HG03460 (cell line): ENCODE results near the gene SMIM1.
"Not testable (repeated sequence)": the region's sequence is repeated elsewhere in the genome, so short reads cannot be mapped to it uniquely, and the experiment has no call there.

Experiments used
- ATAC-seq: cut with Tn5 transposase; IDR thresholded peaks from one replicate; pipeline ENCODE4 v1.9.1; 2021; ENCODE audit not compliant: unreplicated experiment

Gene SMIM1

DNA sequence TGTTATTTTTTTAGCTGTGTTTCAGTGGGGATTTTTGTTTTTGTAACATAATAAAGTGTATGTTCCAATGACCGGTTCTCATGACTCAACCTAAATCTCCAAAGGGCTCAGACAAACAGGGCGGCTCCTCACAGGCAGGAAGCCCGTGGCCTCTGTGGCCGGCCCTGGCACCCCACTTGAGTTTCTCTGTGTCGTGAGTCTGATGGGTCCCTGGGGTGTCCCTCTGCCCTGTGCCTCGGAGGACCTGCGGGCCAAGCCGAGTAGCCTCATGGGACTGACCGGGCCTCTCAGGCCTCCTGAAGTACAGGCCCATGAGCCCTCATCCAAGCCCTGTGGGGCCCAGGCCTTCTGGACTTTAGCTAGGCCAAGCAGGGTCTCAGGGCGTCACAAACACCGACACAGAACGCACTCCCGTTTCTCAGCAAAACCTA lies 36.4 kb upstream of the SMIM1 start:
- ATAC-seq: no peak

- ATAC-seq: no peak
Observed at GRCh38 chr1:3736708-3737107, 35.8 kb upstream of the SMIM1 start.

DNA sequence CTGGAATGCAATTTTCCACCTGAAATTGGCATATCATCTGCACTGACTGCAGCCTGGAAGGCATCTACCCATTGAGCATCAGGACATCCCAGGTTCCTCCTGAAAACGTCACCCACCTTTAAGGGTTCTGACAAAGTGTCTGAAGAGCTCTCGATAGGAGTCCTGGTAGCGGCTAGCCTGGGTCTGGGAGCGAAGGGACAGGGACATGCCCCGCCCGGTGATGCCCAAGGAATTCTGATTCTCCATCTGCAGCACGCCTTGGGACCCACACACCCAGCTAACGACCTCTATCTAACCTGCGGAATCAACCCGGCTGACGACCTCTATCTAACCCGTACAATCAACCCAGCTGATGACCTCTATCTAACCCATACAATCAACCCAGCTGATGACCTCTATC lies 33.6 kb upstream of the SMIM1 start:
- ATAC-seq: no peak

GRCh38 chr1:3740042-3740441 lies 32.5 kb upstream of the SMIM1 start:
- no peak for ATAC-seq

DNA sequence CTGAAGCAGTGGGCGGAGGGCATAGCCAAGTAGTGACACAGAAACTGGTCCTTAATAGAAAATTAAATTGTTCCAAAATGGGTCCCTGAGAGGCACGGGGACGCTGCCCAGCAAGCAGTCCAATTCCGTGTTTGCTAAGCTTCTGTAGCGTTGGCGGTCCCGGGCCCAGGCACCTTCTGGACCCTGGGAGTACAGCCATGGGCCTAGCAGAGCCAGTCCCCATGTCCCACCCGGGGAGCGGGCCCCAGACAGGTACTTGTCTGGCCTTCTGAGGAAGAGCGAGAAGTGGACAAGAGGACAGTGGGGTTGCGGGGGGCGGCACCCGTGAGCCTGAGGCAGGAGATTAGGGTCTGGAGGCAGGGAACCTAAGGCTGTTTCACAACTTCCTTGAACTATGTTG lies 31.8 kb upstream of the SMIM1 start:
- no peak for ATAC-seq

DNA sequence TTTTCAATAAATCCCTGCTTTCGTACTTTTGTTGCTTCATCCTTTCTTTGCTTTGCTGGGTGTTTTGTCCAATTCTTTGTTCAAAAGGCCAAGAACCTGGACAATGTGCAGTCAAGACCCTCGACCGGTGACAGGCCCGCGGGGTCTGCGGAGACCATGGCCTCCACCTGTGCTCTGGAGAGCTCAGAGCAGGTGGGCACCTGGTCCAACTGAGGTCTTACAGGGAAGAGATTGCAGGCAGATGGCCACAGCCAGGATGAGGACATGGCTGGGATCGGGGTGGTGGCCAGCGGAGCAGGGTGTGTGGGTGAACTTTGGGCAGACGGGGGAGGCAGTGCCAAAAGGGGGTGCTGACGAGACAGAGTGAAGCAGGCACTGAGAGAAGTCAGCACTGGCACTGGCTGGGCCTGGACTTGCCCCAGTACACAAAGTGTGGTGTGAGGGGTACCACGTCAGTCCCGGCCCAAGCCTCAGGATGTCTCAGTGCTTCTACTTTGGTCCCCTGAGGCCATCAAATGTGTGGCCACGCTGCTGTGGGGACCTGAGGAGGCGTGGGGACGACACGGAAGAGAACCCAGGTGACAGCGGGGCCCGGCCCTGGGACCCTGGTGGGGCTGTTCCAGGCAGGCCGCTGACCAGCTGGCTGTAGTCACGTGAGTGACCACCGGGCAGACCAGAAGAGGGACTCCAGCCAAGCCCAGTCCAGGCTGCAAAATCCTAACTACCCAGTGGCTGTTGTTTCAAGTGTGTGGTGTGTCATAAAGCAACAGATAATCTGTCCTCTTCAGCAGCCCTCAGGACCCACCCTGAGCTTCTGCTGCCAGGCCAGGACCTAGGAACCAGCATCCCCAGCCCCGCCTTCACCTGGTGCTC lies 30.7 kb upstream of the SMIM1 start:
- no peak for ATAC-seq

DNA sequence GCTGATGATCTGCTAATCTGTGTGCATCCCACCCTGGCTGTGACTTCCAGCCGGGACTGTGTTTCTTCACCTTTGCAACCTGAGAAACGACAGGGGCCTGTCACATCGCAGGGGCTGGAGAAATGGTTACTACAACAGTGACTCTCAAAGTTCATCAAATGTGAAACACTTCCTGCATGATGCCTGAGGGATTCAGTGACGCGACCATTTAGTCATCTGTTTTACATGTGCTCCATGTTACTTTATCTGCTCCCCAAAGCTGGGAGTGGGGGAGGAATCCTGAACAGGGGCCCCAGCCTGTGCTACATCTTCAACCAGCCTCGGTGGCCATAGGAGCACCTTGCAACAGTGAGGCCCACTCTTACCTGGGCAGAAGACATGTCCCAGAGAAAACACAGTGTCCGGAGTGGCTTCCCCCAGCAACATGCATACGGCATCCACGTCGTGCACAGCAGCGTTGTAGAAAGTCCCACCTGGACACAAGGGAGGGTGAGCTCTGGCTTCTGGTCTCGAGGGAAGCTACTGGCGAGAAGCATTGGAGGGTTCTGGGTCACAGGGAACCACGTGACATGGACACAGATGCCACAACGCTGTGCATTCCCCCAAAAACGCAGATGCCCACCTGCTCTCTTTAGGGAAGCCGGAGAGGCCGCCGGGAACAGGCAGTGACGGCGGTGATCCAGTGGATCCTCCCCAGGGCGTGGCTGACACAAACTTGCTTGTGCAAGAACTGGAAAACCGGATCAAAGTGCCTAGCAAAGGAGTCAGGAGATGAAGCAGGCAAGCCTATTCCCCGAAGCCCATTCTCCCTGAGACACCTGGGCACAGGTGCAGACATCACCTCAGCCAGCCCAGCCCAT lies 29.9 kb upstream of the SMIM1 start:
- ATAC-seq: no peak

GRCh38 chr1:3743421-3743820 lies 29.1 kb upstream of the SMIM1 start:
- ATAC-seq: no peak

GRCh38 chr1:3743826-3744225 lies 28.7 kb upstream of the SMIM1 start:
- no peak for ATAC-seq

- ATAC-seq: no peak
Observed at GRCh38 chr1:3744646-3745045, 27.9 kb upstream of the SMIM1 start.

GRCh38 chr1:3745071-3745470 lies 27.5 kb upstream of the SMIM1 start:
- ATAC-seq: no peak

- no peak for ATAC-seq
Observed at GRCh38 chr1:3745590-3746381, 26.8 kb upstream of the SMIM1 start.

DNA sequence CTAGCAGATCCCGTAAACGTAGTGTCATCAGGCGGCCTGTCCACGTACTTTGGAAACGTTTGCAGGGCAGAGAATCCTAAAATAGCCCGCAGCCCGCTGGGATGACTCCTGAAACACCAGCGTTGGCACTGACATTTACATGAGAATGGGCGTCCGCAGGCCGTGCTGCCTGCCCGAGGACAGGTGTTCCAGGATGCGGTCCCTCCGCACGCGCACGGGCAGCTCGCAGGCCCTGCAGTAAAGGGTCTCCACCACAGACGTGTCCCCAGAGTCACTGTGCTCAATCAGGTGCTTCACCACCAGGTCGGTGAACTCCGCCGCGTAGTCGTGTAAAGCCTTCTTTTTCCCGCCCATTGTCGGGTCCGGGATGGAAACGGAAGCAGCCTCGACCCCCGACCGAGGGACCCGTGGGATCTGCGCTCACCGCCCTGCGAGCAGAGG lies 26.1 kb upstream of the SMIM1 start:
- ATAC-seq: no peak

DNA sequence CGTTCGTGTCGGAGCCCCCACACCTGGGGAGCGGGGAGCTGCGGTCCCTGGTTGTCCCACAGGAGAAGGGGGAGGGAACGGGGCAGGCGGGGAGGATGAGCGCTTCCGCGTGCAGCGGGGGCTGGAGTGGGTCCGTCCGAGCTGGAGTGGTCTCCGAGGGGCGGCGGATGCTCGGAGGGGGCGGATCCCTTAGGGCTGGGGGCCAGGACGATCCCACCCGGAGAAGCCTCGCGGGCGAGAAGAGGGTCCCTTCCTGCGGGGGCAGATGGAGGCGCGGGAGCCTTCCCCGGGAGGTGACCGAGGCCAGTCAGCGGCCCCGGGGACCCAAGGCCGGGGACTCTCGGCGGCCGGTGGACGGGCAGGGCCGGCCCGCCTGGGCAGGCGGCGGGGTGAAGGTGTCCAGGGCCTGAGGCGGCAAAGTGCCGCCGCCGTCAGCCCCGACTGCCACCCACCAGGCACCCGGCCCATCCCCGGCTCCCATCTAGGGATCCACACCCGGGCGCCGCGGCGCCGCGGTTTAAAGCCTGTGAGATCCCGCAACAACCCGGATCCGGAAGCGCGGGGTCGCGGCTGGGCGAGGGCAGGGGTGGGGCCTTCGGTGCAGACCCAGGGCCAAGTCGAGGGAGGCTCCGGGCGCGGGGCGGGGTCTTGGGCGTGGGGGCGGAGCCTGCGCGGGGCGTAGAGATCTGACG lies 25.6 kb upstream of the SMIM1 start:
- ATAC-seq: peak; percentile 75

GRCh38 chr1:3747522-3747848 lies 25.1 kb upstream of the SMIM1 start:
- no peak for ATAC-seq

GRCh38 chr1:3747903-3748302 lies 24.6 kb upstream of the SMIM1 start:
- no peak for ATAC-seq

DNA sequence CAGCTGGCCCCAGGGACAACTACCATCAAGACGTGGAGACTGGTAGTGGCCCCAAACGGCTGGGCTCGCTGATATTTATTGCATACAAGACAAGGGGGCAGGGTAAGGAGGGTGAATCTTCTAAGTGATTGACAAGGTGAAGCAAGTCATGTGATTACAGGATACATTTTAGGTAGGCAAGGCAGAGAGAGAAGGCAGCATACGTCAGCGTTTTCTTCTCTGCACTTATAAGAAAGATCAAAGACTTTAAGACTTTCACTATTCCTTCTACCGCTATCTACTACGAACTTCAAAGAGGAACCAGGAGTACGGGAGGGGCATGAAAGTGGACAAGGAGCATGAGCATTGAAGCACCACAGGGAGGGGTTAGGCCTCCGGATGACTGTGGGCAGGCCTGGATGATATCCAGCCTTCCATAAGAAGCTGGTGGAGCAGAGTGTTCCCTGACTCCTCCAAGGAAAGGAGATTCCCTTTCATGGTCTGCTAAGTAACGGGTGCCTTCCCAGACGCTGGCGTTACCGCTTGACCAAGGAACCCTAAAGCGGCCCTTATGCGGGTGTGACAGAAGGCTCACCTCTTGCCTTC lies 24.1 kb upstream of the SMIM1 start:
- ATAC-seq: not testable (repeated sequence)

DNA sequence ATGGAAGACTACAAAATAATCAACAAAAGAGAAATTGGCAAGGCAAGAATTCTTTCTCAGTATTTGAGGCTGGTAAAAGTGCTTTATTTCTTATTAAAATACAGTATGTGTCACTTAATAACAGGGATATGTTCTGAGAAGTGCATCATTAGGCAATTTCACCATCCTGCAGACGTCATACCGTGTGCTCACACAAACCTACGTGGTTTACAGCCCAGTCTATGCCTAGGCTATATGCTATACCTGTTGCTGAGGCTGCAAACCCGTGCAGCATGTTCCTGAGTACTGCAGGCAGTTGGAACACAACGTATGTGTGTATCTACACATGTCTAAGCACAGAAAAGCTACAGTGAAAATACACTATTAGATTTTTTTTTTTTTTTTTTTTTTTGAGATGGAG lies 23.0 kb upstream of the SMIM1 start:
- ATAC-seq: no peak

DNA sequence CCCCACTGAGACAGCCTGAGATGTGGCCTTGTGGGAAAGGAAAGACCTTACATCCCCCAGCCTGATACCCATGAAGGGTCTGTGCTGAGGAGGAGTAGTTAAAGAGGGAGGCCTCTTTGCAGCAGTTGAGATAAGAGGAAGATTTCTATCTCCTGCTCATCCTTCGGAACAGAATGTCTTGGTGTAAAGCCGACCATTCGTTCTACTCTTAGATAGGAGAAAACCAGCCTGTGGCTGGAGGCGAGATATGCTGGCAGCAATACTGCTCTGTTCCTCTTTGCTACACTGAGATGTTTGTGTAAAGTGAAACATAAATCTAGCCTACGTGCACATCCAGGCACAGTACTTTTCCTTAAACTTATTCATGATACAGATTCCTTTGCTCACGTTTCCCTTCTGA lies 21.8 kb upstream of the SMIM1 start:
- no peak for ATAC-seq

GRCh38 chr1:3752400-3752945 lies 20.1 kb upstream of the SMIM1 start, which contains the start of gene CCDC27:
CCDC27 (plus strand) TSS chr1:3752450; CDS start chr1:3752482, 32 bp downstream.
- ATAC-seq: no peak
